ENCODE results near the gene ANKRD33B.
"Not testable (repeated sequence)": the region's sequence is repeated elsewhere in the genome, so short reads cannot be mapped to it uniquely, and the experiment has no call there.

ANKRD33B gene

DNA sequence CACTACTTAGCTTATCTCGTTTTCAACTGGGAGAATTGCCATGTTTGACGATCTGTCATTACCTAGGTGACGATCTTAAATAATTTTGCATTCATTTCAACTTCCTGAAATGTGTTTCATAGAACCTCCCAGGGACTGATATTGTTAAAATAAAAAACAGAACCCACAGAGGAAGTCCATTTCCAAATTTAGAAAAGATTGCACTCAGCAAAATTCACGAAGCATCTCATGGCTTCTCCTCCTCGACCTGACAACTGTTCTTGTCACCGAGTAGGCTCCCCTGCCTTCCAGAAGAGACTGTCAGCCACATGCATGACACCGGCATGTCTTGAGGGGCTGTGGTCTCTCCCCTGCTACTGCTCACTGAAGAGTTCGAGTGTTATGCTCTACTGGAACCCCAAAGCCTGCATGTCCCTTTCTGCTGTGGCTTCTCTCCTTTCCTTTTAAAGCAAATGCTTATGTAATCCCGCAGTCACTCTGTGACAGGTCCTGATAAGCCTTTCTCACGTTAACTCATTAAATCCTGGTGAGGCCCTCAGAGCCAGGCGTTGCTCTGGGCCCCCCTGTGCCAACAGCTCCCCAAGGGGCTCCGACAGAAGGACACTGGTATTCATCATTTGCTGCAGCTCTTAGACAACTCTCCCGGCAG, 26.8 kb upstream of the ANKRD33B start:
- no peak for DNase-seq (ENCODE audit: low read depth, low spot score)

- no peak for DNase-seq (ENCODE audit: low read depth, low spot score)
Measured at GRCh38 chr5:10537624-10538023, 26.2 kb upstream of the ANKRD33B start.

DNA sequence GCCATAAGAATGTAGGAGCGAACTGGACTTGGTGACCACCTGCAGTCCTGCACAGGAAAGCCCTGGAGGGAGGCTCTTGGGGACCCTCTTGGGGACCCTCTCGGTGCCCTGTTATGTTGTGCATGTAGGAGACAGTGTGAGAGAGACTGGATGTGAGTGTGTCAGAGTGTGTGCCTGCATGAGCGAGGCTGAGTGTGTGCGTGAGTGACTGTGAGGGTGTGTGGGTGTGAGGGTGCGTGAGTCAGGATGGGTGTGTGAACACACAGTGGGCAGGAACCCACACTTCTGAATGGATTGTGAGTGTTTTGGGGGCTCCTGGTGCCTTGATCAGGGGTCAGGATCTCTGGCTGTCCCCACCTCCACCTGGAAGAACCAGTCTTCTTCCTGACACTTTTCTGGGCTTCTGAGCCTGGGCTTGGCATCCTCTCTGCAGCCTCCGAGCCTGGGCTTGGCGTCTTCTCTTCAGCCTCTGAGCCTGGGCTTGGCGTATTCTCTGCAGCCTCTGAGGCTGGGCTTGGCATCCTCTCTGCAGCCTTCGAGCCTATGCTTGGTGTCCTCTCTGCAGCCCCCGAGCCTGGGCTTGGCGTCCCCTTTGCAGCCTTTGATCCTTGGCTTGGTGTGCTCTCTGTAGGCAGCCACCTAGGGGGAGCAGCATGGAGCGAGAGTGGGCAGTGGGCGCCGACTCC, 25.6 kb upstream of the ANKRD33B start:
- DNase-seq (ENCODE audit: low read depth, low spot score) = no peak

DNA sequence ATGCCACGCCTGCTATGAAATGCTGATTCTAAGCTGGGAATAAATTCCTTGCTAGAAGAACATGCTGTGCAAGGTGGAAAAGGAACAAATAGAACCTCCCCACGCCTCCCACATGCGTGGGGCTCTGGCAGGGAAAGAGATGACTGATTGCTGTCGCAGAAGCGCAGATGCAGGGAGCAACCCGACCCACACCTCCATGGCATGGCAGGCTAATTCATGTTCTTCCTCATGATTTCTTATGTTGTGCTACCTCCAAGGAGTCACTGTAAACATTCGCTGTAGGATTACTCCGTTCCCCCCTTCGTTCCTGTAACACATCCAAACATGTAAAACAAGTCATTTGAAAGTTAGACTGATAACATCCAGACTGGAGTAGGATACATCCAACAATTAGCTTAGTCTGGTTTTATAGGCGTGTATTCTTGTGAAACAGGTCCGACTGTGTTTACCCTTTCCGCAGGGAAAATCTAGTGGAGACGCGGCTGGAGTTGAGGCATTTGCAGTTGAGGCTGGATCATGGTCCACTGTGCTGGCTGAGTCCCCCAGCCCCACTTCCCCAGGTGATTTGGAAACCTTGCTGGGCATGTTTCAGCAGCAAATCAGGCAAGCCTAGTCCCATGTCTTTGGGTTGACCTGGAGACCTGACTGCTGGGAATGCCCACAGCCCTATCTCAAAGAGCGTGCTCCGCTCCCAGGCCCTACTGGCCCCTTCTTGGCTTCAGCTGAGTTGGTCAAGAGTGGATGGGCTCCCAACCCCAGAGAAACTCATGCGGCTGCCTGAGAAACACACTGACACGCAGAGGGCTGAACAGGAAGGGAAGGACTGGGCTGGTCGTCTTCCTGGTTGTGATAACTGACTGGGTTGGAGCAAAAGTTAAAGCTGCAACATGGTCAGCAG, 24.8 kb upstream of the ANKRD33B start:
- DNase-seq (ENCODE audit: low read depth, low spot score) = no peak

DNA sequence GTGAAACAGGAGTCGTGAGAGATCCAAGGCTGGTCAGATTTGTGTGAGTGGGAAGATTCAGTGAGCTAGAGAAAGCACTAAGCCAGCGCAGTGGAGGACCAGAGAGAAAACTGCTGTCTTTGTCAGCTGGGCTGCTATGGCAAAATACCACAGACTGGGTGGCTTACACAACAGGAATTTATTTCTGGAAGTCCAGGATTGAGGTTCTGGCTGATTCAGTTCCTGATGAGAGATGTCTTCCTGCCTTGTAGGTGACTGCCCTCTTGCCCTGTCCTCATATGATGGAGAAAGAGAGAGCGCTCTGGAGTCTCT, 24.2 kb upstream of the ANKRD33B start:
- no peak for DNase-seq (ENCODE audit: low read depth, low spot score)

- DNase-seq (ENCODE audit: low read depth, low spot score) = no peak
Measured at GRCh38 chr5:10540036-10540544, 23.8 kb upstream of the ANKRD33B start.

- DNase-seq (ENCODE audit: low read depth, low spot score) = no peak
Measured at GRCh38 chr5:10540951-10541646, 22.8 kb upstream of the ANKRD33B start.

GRCh38 chr5:10542055-10542550, 21.8 kb upstream of the ANKRD33B start:
- DNase-seq (ENCODE audit: low read depth, low spot score) = no peak

GRCh38 chr5:10543585-10544040, 20.3 kb upstream of the ANKRD33B start:
- no peak for DNase-seq (ENCODE audit: low read depth, low spot score)

- no peak for DNase-seq (ENCODE audit: low read depth, low spot score)
Measured at GRCh38 chr5:10545084-10545483, 18.8 kb upstream of the ANKRD33B start.

DNA sequence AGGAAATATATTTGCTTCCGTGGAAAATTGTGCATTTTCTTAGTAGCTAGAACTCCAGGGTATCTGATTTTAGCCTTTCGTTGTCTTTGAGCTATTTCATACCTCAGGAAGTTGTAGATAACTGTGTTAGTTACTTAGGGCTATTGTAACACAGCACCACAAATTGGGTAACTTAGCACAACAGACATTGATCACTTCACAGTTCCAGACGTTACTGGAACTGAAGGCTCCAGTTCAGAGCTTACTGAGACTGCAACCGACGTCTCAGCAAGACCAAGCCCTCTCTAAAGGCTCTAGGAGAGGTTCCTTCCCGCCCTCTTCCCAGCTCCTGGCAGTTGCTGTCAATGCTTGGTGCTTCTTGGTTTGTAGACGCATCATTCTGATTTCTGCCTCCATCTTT, 17.7 kb upstream of the ANKRD33B start:
- no peak for DNase-seq (ENCODE audit: low read depth, low spot score)

DNA sequence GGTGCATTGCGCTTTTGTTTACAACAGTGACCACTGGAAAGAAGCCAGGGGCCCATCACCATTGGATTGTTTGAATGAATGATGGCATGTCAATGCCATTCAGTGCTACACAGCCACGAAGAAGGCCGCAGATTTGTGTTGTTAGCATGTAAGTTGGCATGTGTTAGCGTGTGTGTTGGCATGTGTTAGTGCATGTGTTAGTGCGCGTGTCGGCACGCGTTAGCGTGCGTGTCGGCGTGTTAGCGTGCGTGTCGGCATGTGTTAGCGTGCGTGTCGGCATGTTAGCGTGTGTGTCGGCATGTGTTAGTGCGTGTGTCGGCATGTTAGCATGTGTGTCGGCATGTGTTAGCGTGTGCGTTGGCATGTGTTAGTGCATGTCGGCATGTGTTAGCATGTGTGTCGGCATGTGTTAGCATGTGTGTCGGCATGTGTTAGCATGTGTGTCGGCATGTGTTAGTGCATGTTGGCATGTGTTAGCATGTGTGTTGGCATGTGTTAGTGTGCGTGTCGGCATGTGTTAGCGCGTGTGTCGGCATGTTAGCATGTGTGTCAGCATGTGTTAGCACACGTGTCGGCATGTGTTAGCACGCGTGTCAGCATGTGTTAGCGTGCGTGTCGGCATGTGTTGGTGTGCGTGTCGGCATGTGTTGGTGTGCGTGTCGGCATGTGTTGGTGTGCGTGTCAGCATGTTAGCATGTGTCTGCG, 15.3 kb upstream of the ANKRD33B start:
- DNase-seq (ENCODE audit: low read depth, low spot score) = no peak

- not testable (repeated sequence) for DNase-seq (ENCODE audit: low read depth, low spot score)
Measured at GRCh38 chr5:10549123-10549514, 14.8 kb upstream of the ANKRD33B start.

DNA sequence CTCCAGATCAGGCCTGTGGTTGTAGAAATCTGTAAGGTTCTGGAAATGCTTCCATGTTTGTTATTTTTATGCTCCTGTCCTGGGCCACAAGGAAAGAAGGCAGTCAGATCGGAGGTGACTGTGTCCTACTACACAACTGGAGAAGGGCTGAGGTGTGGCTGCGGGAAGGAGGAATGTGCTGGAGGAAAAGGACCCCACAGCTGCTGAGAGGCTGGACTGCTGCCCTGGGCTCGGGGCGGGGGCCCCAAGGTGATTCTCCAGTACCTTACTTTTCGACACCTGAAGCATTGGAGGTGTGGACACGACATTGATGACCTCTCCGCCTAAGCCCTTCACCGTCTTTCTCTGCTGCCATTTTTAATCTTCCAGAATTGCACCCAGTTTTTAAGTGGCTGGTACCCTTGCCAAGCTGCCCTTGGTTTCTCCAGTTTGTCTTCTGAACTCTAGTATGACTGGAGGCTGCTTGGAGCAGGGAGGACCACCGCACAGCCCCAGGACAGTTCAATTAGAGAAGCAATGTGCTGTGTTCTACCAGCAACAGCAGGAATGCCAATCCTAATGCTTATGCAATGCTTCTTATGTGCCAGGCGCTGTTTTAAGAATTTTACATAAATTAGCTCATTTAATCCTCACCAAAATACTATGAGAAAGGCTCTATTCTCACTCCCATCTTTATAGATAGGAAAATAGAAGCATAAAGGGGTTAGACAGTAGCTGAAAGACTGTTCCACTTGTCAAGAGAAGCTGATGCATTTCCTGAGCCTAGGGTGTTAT, 13.5 kb upstream of the ANKRD33B start:
- DNase-seq (ENCODE audit: low read depth, low spot score) = no peak

DNA sequence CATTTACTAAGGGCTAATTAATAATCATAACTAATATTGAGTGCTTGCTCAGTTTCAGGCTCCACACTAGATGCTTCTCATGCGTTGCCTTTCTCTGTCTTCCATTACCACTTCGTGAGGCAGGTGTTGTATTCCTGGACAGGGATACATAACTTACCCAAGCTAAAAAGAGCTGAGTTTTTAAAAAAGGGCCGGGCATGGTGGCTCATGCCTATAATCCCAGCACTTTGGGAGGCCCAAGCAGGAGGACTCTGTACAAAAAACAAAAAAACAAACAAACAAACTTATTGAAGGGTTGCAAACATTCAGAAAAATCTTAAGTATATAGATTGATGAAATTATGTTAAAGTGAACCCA, 12.1 kb upstream of the ANKRD33B start:
- DNase-seq (ENCODE audit: low read depth, low spot score) = no peak

GRCh38 chr5:10552183-10553143, 11.4 kb upstream of the ANKRD33B start:
- no peak for DNase-seq (ENCODE audit: low read depth, low spot score)

- DNase-seq (ENCODE audit: low read depth, low spot score) = no peak
Measured at GRCh38 chr5:10553476-10553875, 10.4 kb upstream of the ANKRD33B start.

GRCh38 chr5:10555277-10555684, 8.6 kb upstream of the ANKRD33B start:
- DNase-seq (ENCODE audit: low read depth, low spot score) = no peak

DNA sequence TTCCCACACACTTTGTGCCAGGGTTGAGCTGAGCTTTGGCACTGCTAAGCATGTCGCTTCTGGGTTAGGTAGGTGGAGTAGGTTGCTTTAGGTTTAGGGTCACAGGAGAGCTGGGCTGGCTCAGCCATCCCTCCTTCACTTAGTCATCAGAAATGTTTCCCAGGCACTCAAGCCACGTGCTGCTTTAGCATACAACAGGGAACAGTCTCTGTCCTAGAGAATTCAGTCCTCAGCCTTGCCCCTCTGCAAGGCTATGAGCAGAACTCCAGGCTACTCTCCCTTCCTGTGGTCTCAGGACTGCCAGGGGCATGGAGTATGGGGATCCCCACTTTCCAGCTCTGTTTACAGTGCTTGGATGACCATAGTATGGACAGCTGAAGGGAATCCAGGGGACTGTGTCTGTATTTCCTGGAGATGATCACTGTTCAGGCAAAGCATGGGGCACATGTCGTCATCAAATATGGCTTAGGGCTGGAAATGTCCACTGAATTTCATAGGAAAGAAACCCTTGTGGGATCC, 7.5 kb upstream of the ANKRD33B start:
- no peak for DNase-seq (ENCODE audit: low read depth, low spot score)

Measured in activated CD4-positive, CD25-positive, alpha-beta regulatory T cell treated with anti-CD3 and anti-CD28 coated beads, Interleukin-2, amount 50 U/mL, for 16 hours (primary cell).